UCSD-AML1 (cell line): Measurements from ENCODE around the gene KIAA1328.
"Not testable (repeated sequence)": the region's sequence is repeated elsewhere in the genome, so short reads cannot be mapped to it uniquely, and the experiment has no call there.

Experiments used
- DNase-seq: peaks from one replicate; lab custom pipeline; 2025; ENCODE audit not compliant: unreplicated experiment; lab: John Stamatoyannopoulos, UW

Gene KIAA1328

GRCh38 chr18:37135177-37135576, 306.2 kb downstream of the KIAA1328 start:
- DNase-seq = no peak

- no peak for DNase-seq
These were observed 309.5 kb downstream of the KIAA1328 start for GRCh38 chr18:37138456-37138855.

GRCh38 chr18:37139876-37140275, 310.9 kb downstream of the KIAA1328 start:
- DNase-seq = no peak

DNA sequence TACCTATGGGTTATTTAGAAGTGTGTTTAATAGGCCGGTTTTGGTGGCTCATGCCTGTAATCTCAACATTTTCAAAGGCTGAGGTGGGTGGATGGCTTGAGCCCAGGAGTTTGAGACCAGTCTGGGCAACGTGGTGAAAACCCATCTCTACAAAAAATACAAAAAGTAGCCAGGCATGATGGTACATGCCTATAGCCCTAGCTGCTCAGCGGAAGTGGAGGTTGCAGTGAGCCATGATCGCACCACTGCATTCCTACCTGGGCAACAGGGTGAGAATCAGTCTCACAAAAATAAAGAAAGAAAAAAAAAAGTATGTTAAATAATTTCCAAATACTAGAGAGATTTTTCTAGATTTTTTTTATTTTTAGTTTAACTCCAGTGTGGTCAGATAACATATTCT, 316.0 kb downstream of the KIAA1328 start:
- DNase-seq = no peak

- DNase-seq = no peak
These were observed 327.5 kb downstream of the KIAA1328 start for GRCh38 chr18:37156330-37156942.

DNA sequence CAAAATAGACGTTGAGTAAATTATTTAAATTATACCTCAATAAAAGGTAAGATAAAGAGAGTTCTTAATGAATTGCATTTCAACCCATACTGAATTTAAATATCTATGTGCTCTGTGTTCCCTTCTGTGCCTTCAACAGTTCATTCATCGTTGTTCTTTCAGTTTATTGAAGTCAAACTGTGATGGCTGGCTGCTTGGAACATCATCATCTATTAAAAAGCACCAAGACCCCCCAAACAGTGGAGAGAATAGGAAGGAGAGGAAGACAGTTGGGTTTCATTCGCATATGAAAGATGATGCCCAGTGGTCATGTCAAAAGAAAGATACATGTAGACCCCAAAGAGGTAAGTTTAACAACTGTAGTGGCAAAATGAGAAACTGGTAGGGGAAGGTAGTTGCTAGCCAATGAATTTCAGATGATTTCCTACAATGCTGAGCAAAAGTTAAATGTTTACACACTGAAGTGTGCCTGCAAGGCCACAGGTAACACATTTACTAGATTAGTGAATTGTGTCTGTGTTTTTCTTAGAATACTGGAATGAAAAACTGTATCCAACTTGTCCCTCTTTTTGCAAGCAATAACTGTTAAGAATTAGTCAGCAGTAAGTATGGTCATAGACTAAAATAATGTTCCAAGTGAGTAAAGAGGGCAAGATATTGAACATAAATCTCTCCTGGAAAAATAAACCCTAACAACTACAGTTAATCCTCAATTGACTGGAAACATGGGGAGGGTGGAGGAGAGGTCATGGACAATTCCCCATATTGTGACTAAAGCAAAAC, 331.3 kb downstream of the KIAA1328 start:
- DNase-seq = no peak

DNA sequence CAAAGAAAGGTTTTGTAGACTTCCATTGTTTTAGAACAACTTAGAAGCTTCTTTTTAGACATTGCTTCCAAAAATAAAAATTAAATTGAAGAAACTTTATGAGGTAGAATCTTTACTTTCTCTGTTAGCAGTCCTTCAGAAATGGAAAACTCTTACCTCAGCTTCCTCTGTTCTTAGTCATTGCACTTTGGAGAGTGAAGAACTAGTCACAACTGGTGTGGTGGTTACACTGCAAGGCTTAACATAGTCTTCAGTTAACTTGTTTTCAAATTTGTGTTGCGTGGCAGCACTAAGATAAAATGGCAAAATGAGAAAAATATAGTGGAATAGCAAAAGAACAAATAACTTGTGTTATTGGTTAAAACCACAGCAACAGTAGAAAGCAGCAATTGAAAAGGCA, 332.6 kb downstream of the KIAA1328 start:
- DNase-seq = no peak

DNA sequence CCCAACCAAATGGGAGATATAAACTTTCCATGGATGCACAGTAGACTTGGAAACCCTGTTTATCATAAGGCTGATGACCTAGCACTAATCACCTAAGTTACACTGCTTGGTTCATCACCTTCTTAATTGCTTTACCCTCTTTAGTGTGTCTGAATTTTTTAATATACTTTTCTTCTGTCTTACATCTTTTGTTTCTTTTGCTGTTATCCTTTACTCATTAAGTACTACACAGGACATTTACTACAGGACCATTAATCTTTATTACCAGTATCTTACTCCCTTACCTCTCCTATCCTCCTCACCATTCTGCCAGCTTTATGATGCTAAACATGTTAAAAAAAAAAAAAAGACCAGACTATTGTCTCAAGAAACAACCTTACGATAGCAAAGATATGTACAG, 333.6 kb downstream of the KIAA1328 start:
- no peak for DNase-seq

GRCh38 chr18:37163119-37163518, 334.2 kb downstream of the KIAA1328 start:
- DNase-seq = no peak

- no peak for DNase-seq
These were observed 337.6 kb downstream of the KIAA1328 start for GRCh38 chr18:37166491-37166890.

- not testable (repeated sequence) for DNase-seq
These were observed 338.0 kb downstream of the KIAA1328 start for GRCh38 chr18:37166966-37167365.

DNA sequence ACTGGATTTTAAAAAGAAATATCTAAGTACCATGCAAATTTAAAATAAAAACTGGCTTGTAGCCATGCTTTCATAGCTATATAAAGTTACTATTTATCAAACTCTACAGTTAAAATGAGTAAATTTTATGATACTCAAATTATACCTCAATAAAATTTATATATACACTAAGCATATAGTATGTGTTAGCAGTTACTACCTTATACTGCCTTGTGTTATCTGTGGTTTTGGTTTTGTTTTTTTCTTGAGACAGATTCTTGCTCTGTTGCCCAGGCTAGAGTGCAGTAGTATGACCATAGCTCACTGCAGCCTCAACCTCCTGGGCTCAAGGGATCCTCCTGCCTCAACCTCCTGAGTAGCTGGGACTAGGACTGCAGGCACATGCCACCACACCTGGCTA, 342.1 kb downstream of the KIAA1328 start:
- no peak for DNase-seq

GRCh38 chr18:37173384-37173783, 344.5 kb downstream of the KIAA1328 start:
- DNase-seq = no peak

- DNase-seq = no peak
These were observed 347.0 kb downstream of the KIAA1328 start for GRCh38 chr18:37175727-37176620.

DNA sequence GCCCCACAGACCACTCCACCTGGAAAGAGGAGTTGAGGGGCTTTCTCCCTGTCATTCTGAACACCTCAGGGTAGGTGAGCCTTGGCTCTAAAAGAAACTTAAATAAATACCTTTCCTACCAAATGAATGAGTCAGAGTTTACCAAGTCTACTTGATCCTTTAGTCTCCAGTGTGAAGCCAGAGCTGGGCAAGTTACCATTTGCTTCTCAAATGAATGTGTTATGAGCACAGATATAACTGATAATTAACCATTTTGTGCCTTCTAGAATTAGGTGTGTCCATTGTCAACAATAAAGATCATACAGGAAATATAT, 347.7 kb downstream of the KIAA1328 start:
- no peak for DNase-seq

DNA sequence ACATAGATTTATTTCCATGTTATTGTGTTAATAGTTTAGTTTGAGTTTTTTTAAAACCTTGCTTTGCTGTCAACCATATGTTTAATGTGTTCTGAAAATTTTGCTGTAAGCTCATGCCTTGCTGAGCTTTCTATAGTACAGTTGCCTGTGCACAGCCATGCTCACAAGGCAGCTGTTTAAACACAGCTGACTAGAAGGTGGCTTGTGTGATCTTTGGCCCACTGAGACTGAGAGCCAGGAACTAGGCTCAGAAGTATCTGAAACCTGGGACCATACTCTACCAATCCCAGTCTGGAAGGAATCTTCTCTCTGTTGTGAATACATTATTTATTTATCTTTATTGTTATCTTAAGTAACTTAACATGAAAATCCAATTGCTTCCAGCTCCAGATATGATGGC, 350.5 kb downstream of the KIAA1328 start:
- no peak for DNase-seq

DNA sequence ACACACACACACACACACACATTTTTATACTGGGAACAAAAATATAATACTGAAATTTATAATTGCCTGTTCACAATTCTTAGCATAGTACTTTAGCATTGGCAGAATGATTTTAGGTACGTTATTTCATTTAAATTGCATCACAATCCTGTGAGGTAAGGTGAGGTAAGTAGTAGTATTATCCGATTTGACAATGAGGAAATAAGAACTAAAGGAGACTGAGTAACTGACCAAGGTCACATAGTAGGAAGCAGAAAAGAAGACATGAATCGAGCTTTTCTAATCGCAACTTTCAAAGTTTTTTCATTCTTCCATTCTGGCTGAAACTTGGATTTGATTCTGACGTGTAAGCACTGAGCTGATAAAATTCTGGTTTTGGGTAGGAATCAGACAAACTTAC, 351.2 kb downstream of the KIAA1328 start:
- DNase-seq = no peak

GRCh38 chr18:37182340-37183135, 353.6 kb downstream of the KIAA1328 start:
- DNase-seq = no peak

DNA sequence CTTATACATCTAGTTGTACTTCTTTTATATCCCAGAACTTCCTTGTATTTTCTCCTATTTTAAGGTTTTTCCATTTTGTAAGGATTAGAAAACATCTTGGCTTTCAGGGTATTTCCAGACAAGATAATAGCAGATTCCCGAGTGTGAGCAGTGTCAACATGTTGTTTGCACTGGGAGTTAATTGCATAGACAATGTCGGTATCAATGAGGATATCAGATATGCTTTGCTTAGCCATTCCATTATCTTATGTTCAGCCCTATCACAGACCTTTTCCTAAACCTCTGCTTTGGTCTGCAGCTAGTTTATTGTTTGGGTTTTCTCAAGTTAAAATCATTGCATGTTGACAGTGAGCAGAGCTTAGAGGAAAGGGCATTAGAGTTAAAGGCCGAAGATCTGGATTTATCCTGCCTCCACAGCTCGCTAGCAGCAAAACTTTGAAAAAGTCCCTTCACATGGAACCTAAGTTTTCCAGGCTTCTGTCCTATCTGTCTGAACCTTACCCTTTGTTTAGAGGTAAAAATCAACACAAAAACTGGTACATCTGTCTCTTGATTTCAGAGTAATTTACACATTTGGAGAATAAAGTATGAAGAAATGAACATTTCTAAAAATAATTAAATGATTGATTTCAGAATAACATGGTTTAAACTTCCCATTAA, 355.4 kb downstream of the KIAA1328 start:
- no peak for DNase-seq

DNA sequence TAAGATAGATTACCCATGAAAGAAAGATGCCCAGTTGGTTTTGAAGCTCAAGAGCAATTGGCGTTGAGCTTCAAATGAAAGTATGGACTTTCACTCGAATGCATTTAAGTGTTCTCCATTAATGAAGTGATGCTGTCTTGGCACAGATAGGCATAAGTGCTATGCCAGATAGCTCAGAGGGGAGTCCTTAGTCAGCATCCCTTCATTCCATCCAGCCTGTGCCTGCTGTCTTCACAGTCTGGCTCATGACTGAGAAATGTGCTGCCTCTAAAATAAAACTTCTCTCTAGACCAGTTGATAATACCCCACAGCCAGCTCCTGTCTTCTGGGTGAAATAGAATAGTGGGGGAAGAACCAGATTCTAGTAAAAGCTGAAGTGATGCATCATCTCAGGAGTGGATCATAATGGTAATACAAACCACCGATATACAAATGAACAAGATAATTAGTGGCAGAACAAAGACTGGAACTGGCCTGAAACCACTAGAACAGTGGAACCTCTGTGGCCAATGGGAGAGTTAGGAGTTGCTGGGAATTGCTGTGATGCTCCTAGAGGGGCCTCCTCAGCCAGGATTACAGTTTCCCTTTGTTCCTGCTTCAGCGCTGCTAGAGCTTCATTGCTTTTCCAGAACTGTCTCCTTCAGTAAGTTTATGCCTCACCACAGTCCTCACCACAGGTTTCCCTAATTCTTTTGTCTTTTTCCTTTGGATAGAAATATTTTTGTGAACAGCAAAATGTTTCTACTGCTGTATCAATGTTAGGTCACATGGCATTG, 359.3 kb downstream of the KIAA1328 start:
- DNase-seq = no peak
